ENCODE measurements around the gene PACRG. TPM values are rescaled to one million over a fixed set of nuclear protein-coding genes. Genes with fewer than 3 reads are reported as not detected.

PACRG gene
- total and polyA plus RNA-seq, 2 of the 13 experiments (the other 11 are each of a cell fraction or from before 2014, with no cell fraction given): 0.13 TPM; not detected in 1

DNA sequence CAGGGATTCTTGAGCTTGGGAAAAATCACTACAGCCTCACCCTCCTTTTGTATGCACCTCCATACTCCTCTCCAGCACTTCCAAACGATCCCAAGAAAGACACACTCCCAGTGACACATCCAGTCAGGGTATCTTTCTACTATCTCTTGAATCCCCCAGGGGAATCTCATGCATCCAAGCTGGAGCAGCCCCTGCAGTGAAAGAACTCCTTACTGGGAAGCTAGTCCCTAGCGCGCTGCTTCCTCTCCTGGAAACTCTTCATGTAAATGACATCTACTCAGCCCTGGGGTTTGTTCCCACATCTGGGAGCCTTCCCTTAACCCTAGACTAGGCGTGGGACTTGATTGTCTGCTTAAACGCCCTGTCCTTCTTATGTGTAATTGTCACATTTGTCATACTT, 357.7 kb downstream of the PACRG start:
- no TSS peak for BruUV-seq (replicated peaks)
- Histone ChIP-seq H3K4me2 (ENCODE audit: low read depth, low read length) (no peak overlapping the region), H3K9ac (ENCODE audit: insufficient read depth, low read depth, low read length) (no peak overlapping the region), H3K27ac (ENCODE audit: extremely low read length, insufficient read depth, low read length) (no peak overlapping the region), H4K20me1 (ENCODE audit: insufficient read depth, low read length) (no peaks in the 10 kb centered on the region), H3K9me3 (ENCODE audit: low read length) (no peaks in the 10 kb centered on the region), H2AFZ (ENCODE audit: low read length) (no peak overlapping the region), H3K4me3 (replicated peaks in 1 of 3; ENCODE audit: insufficient read depth in 1 of 3, low read depth in 2 of 3, low read length in 3 of 3) (no peak overlapping the region), H3K36me3 (replicated peaks in 1 of 2; ENCODE audit: control insufficient read depth in 1 of 2, insufficient read depth in 2 of 2, low read length in 2 of 2) (no peaks in the 10 kb centered on the region), H3K4me1 (ENCODE audit: insufficient read depth, low read length) (no peaks in the 10 kb centered on the region), H3K27me3 (ENCODE audit: control insufficient read depth in 1 of 2, insufficient read depth in 2 of 2, low read length in 2 of 2) (no peaks in the 10 kb centered on the region), H3K79me2 (ENCODE audit: insufficient read depth, low read length) (no peaks in the 10 kb centered on the region)
- intact Hi-C loops (cut with micrococcal nuclease; ENCODE audit: unreplicated experiment): no loop called here
- ATAC-seq: no peak
- WGBS (ENCODE audit: low lambda C conversion rate): 38% methylated on average over 5 of the region's 5 CpGs
- in situ Hi-C loops (cut with HindIII; ENCODE audit: extremely low pct_ligation_motif_present, low pct_unique_long_range_greater_than_20kb): no loop called here
- no peak for TF ChIP-seq PTBP1 (IDR thresholded peaks at IDR 0.05; ENCODE audit: low read depth, low read length, poor library complexity, severe bottlenecking)
- no peak for TF ChIP-seq ZNF883 (CRISPR knock-in tag; IDR thresholded peaks at IDR 0.05; ENCODE audit: not compliant biosample characterization)
- TF ChIP-seq POLR2G (IDR thresholded peaks at IDR 0.05; ENCODE audit: low read depth, low read length): no peak
- TF ChIP-seq ZNF564 (CRISPR knock-in tag; IDR thresholded peaks at IDR 0.05): no peak
- TF ChIP-seq HMG20B (CRISPR knock-in tag; conservative IDR thresholded peaks at IDR 0.05): no peak
- no peak for TF ChIP-seq GATAD2A (CRISPR knock-in tag; IDR thresholded peaks at IDR 0.05)
- no peak for DNase-seq (ENCODE audit: low spot score)
- no peak for FAIRE-seq
- POLR2A ChIA-PET: no interaction called here
- CTCF ChIA-PET (ENCODE audit: low intra/inter-chr PET ratio, low total read pairs): no interaction called here

DNA sequence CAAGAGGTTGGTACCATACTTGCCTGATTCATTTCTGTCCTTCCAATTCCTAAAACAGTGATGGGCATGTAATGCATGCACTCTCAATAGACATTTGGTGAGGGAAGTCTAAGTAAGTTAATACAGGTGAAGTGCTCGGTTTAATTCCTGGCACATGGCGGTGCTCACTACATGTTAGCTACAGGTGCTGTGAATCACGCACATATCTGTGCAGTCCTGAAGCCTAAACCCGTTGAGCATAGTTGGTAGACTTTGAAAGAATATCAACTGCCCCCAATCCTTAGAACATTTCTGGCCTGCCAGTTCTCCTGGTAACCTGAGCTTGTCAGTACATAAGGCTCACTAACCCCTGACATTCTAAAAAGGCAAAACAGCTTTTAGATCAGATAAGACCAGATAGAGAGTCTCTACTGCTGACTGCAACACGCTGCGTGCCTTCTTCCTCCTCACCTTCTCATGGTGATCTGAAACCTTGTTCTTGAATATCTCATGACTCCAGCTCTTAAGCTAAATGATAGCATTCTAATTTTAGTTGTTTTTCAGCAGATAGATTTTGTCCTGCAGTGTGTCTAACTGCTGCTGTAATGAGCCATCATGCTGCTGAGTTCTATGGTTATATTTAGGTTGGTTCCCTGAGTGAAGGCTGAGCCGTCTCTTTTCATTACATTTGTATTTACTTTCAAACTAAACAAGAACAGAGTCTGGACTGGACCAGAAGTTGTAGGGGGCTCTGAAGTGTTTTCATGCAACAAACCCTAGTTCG, 358.3 kb downstream of the PACRG start:
- Histone ChIP-seq H3K4me2 (ENCODE audit: low read depth, low read length) (no peak overlapping the region), H3K9ac (ENCODE audit: insufficient read depth, low read depth, low read length) (no peak overlapping the region), H3K4me1 (ENCODE audit: insufficient read depth, low read length) (no peaks in the 10 kb centered on the region), H2AFZ (ENCODE audit: low read length) (no peak overlapping the region), H3K27me3 (ENCODE audit: control insufficient read depth in 1 of 2, insufficient read depth in 2 of 2, low read length in 2 of 2) (no peaks in the 10 kb centered on the region), H3K4me3 (replicated peaks in 1 of 3; ENCODE audit: insufficient read depth in 1 of 3, low read depth in 2 of 3, low read length in 3 of 3) (no peak overlapping the region), H3K9me3 (ENCODE audit: low read length) (no peaks in the 10 kb centered on the region), H3K79me2 (ENCODE audit: insufficient read depth, low read length) (no peaks in the 10 kb centered on the region), H3K36me3 (replicated peaks in 1 of 2; ENCODE audit: control insufficient read depth in 1 of 2, insufficient read depth in 2 of 2, low read length in 2 of 2) (no peaks in the 10 kb centered on the region), H3K27ac (ENCODE audit: extremely low read length, insufficient read depth, low read length) (no peak overlapping the region), H4K20me1 (ENCODE audit: insufficient read depth, low read length) (no peaks in the 10 kb centered on the region)
- WGBS (ENCODE audit: low lambda C conversion rate): 13% methylated on average over 8 of the region's 8 CpGs
- in situ Hi-C loops (cut with HindIII; ENCODE audit: extremely low pct_ligation_motif_present, low pct_unique_long_range_greater_than_20kb): no loop called here
- ChIA-PET CTCF (ENCODE audit: low intra/inter-chr PET ratio, low total read pairs) (no interaction called here), POLR2A (no interaction called here)
- no peak for FAIRE-seq
- intact Hi-C loops (cut with micrococcal nuclease; ENCODE audit: unreplicated experiment): no loop called here
- ATAC-seq: no peak
- BruUV-seq (replicated peaks): no TSS peak
- no peak for DNase-seq (ENCODE audit: low spot score)
- TF ChIP-seq CBFB (CRISPR knock-in tag; IDR thresholded peaks at IDR 0.05): no peak
- TF ChIP-seq, protein P1, sequence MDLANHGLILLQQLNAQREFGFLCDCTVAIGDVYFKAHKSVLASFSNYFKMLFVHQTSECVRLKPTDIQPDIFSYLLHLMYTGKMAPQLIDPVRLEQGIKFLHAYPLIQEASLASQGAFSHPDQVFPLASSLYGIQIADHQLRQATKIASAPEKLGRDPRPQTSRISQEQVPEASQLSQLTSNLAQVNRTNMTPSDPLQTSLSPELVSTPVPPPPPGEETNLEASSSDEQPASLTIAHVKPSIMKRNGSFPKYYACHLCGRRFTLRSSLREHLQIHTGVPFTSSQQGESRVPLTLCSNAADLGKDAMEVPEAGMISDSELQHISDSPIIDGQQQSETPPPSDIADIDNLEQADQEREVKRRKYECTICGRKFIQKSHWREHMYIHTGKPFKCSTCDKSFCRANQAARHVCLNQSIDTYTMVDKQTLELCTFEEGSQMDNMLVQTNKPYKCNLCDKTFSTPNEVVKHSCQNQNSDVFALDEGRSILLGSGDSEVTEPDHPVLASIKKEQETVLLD (CRISPR knock-in tag; IDR thresholded peaks at IDR 0.05; ENCODE audit: low read depth): no peak
- no peak for TF ChIP-seq TBX3 (IDR thresholded peaks at IDR 0.05; ENCODE audit: borderline replicate concordance)
- TF ChIP-seq, protein P2, sequence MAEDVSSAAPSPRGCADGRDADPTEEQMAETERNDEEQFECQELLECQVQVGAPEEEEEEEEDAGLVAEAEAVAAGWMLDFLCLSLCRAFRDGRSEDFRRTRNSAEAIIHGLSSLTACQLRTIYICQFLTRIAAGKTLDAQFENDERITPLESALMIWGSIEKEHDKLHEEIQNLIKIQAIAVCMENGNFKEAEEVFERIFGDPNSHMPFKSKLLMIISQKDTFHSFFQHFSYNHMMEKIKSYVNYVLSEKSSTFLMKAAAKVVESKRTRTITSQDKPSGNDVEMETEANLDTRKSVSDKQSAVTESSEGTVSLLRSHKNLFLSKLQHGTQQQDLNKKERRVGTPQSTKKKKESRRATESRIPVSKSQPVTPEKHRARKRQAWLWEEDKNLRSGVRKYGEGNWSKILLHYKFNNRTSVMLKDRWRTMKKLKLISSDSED (CRISPR knock-in tag; IDR thresholded peaks at IDR 0.05): no peak
- TF ChIP-seq, protein P3, sequence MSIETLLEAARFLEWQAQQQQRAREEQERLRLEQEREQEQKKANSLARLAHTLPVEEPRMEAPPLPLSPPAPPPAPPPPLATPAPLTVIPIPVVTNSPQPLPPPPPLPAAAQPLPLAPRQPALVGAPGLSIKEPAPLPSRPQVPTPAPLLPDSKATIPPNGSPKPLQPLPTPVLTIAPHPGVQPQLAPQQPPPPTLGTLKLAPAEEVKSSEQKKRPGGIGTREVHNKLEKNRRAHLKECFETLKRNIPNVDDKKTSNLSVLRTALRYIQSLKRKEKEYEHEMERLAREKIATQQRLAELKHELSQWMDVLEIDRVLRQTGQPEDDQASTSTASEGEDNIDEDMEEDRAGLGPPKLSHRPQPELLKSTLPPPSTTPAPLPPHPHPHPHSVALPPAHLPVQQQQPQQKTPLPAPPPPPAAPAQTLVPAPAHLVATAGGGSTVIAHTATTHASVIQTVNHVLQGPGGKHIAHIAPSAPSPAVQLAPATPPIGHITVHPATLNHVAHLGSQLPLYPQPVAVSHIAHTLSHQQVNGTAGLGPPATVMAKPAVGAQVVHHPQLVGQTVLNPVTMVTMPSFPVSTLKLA (IDR thresholded peaks at IDR 0.05): no peak
- TF ChIP-seq ZNF350 (CRISPR knock-in tag; IDR thresholded peaks at IDR 0.05; ENCODE audit: borderline replicate concordance, low read depth): no peak
- no peak for TF ChIP-seq NCOA2 (CRISPR knock-in tag; IDR thresholded peaks at IDR 0.05)
- no peak for TF ChIP-seq HIVEP1 (CRISPR knock-in tag; IDR thresholded peaks at IDR 0.05)
- TF ChIP-seq ZNF282 (IDR thresholded peaks at IDR 0.05; ENCODE audit: partially characterized antibody): no peak
- no peak for TF ChIP-seq ZNF564 (CRISPR knock-in tag; IDR thresholded peaks at IDR 0.05)
